Lung (tissue), 12 donors: ENCODE data around the gene DNAJC8. TPM values are rescaled to one million over a fixed set of nuclear protein-coding genes. Genes with fewer than 3 reads are reported as not detected.

Source experiments
- ATAC-seq: fragments of 200-7000 bp; cut with Tn5 transposase; one replicate; pipeline ENCODE4 v1.9.1; 2020; ENCODE audit warnings: moderate number of reproducible peaks; ENCODE audit not compliant: insufficient read depth, low FRiP score
- DNase-seq, 3 donors: peaks; one replicate each; pipeline ENCODE4 v3.0.0-alpha.2; 2013 to 2017
- H3K27ac ChIP-seq, 2 donors: one replicate each; pipeline ENCODE4 v1.5.1; 2013; ENCODE audit warnings: mild to moderate bottlenecking in 2 of 2, moderate library complexity in 2 of 2, control low read depth in 1 of 2, inconsistent platforms in 1 of 2, low read depth in 1 of 2, low read length in 1 of 2
- H3K27me3 ChIP-seq, 3 donors: one replicate each; pipeline ENCODE4 v1.5.1; 2013; ENCODE audit warnings: low read length in 2 of 3; ENCODE audit not compliant: control insufficient read depth in 3 of 3, insufficient read depth in 3 of 3
- H3K36me3 ChIP-seq, 4 donors: one replicate each; pipeline ENCODE4 v1.5.1; 2013; ENCODE audit warnings: low read length in 4 of 4, mild to moderate bottlenecking in 1 of 4, moderate library complexity in 1 of 4; ENCODE audit not compliant: control insufficient read depth in 4 of 4, insufficient read depth in 4 of 4
- H3K4me1 ChIP-seq, 5 donors: one replicate each; pipeline ENCODE4 v1.5.1; 2013; ENCODE audit warnings: low read length in 5 of 5, mild to moderate bottlenecking in 2 of 5, moderate library complexity in 1 of 5; ENCODE audit not compliant: control insufficient read depth in 5 of 5, insufficient read depth in 5 of 5
- H3K4me3 ChIP-seq: one replicate; pipeline ENCODE4 v1.5.1; 2013; ENCODE audit warnings: mild to moderate bottlenecking, control low read depth, moderate library complexity
- H3K9ac ChIP-seq, 2 donors: one replicate each; pipeline ENCODE4 v1.5.1; 2013; ENCODE audit warnings: low read length in 2 of 2, control low read depth in 1 of 2; ENCODE audit not compliant: insufficient read depth in 1 of 2
- H3K9me3 ChIP-seq, 4 donors: one replicate each; pipeline ENCODE4 v1.5.1; 2013; ENCODE audit warnings: low read length in 3 of 4, mild to moderate bottlenecking in 1 of 4, moderate library complexity in 1 of 4; ENCODE audit not compliant: control insufficient read depth in 4 of 4, insufficient read depth in 3 of 4
- CTCF ChIP-seq: IDR thresholded peaks from 2 replicates; pipeline ENCODE4 v1.5.1; 2012; ENCODE audit warnings: mild to moderate bottlenecking; ENCODE audit errors: control extremely low read depth, extremely low read depth
- WGBS, 2 donors: extraction: QIAGEN DNeasy Blood & Tissue Kit; methylation state at CpG; one replicate each; pipeline ENCODE4 v1.1.7; 2013; 5-methylcytosine and 5-hydroxymethylcytosine counted together
- polyA plus RNA-seq, 2 donors: library from polyadenylated mRNA; stranded (reverse); fragments of 200-250 nt; gene quantifications; one replicate each; pipeline ENCODE4 v1.2.1, GENCODE V29; 2013
- total RNA-seq, 2 donors: library from RNA; depleted of rRNA in 1 of 2; stranded (reverse); fragments of >200 nt in 1 of 2; gene quantifications; one replicate each; pipeline ENCODE4 v1.2.1, GENCODE V29; 2014 to 2021
- donor health status: control.
- donor health status: control.
- donor health status: Bipolar disorder and iron deficiency.
- donor health status: healthy.
- donor health status: DM: yes; HTN: yes; CAD: no.

Gene DNAJC8
- total and polyA plus RNA-seq, 4 donors = 38.9 to 84.0 (median 65.8) TPM

DNA sequence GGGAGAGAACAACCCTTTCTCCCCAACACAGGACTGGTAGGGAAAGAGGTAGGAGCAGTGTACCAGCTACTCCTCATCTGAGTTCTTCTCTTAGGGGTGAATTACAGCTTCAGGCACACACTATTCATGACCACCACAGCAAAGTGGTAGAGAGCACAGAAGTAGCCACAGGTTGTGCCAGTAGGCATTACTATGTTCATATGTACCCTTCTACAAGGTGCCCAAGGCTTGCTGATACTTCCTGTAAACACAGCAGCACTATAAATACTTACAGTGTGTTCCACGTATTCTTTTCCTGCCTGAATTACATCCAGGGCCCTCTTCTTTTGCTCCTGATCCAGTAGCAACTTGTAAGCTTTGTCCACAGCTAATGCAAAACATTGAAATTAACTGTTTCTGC is 23.1 kb downstream of the DNAJC8 start:
- Histone ChIP-seq H3K36me3 (peaks cover 4 to 37% (median 23%) of the 10 kb centered on the region in 4 donors), H3K9me3 (no peaks in the 10 kb centered on the region), H3K9ac (no peak overlapping the region), H3K27ac (no peak overlapping the region), H3K4me1 (no peaks in the 10 kb centered on the region), H3K4me3 (no peak overlapping the region), H3K27me3 (no peaks in the 10 kb centered on the region)
- TF ChIP-seq CTCF = no peak
- ATAC-seq (no peak), DNase-seq (no peak)
- 60 to 81% methylated on average over 1 of the region's 1 CpG for WGBS, 2 donors

DNA sequence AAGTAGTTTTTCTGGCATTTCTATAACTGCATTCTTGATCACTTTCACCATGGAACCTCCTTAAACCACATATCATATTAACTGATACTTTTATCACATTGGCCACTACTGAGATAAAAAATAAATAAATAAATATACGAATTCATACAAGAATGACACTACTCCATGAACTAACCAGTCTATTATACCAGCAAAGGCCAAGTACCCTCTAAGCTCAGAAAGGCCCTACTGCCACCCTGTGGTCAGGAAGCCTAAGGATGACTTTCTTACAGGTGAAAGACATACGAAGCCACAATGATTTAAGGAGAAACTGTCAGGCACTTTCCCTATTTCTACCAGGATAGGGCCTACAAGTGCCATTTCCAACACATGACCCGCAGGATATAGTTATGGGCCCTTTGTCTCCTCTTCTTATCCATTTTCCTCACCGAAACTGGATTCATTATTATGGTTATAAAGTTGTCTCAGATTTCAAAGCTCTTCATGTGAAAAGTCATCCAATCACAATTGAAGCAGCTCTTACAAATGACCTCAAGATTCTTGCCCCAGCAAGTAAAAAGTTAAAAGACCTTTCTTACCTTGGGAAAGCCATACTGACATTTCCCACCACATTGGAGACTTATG is 23.9 kb downstream of the DNAJC8 start:
- Histone ChIP-seq H3K4me1 (no peaks in the 10 kb centered on the region), H3K9me3 (no peaks in the 10 kb centered on the region), H3K27ac (no peak overlapping the region), H3K27me3 (no peaks in the 10 kb centered on the region), H3K4me3 (no peak overlapping the region), H3K9ac (no peak overlapping the region), H3K36me3 (peaks cover 4 to 38% (median 25%) of the 10 kb centered on the region in 4 donors)
- TF ChIP-seq CTCF = peak; percentile 64
- WGBS, 2 donors = 40 to 43% methylated on average over 4 of the region's 4 CpGs
- ATAC-seq (no peak), DNase-seq (peak; percentile 55 to 70 (median 60))

GRCh38 chr1:28205243-28205642 is 27.6 kb downstream of the DNAJC8 start:
- TF ChIP-seq CTCF = no peak
- DNase-seq (no peak), ATAC-seq (no peak)
- Histone ChIP-seq H3K27ac (no peak overlapping the region), H3K36me3 (peaks cover 22 to 44% (median 38%) of the 10 kb centered on the region in 4 donors), H3K9me3 (no peaks in the 10 kb centered on the region), H3K4me3 (no peak overlapping the region), H3K27me3 (no peaks in the 10 kb centered on the region), H3K4me1 (no peaks in the 10 kb centered on the region), H3K9ac (no peak overlapping the region)
- WGBS, 2 donors = 66 to 90% methylated on average over 4 of the region's 4 CpGs
